ENCODE data around the gene GABRG3. TPM values are rescaled to one million over a fixed set of nuclear protein-coding genes. Genes with fewer than 3 reads are reported as not detected.
"Not testable (repeated sequence)": the region's sequence is repeated elsewhere in the genome, so short reads cannot be mapped to it uniquely, and the experiment has no call there.

The GABRG3 gene
- total and polyA plus RNA-seq, 2 donors (not counting 3 experiments of a cell fraction or from before 2014, with no cell fraction given): not detected

DNA sequence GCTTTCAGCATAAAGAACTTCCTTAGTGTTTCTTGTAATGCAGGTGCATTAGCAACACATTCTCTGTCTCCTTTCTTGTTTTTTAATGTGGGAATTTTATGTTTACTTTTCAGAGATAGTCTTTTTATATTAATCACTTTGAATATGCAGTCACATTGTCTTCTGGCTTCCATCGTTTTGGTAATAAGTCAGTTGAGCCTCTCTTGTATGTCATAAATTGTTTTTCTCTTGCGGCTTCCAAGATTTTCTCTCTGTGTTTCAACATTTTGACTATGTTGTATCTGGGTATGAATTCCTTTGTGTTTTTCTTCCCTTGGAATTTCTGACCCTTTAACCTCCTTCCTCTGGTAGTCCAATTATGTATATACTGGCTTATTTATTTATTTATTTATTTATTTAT is 25.3 kb downstream of the GABRG3 start:
- DNase-seq (ENCODE audit: low read depth, low spot score): no peak
- Histone ChIP-seq H3K9ac (replicated peaks; ENCODE audit: extremely low read depth, insufficient read depth, low read length) (no peak overlapping the region), H3K36me3 (ENCODE audit: control insufficient read depth in 2 of 2, extremely low read depth in 1 of 2, insufficient read depth in 2 of 2, low read length in 2 of 2) (no peaks in the 10 kb centered on the region), H4K20me1 (replicated peaks; ENCODE audit: control insufficient read depth, extremely low read depth, insufficient read depth, low read length) (no peaks in the 10 kb centered on the region), H3K27ac (ENCODE audit: insufficient read depth, low read depth, low read length) (no peak overlapping the region), H3K27me3 (ENCODE audit: control insufficient read depth in 2 of 2, insufficient read depth in 2 of 2, low read length in 2 of 2) (no peaks in the 10 kb centered on the region), H3K9me1 (replicated peaks; ENCODE audit: control insufficient read depth, extremely low read depth, insufficient read depth, low read length) (no peaks in the 10 kb centered on the region), H3K4me1 (ENCODE audit: control insufficient read depth, extremely low read depth, insufficient read depth, low read length) (no peaks in the 10 kb centered on the region), H3K4me3 (replicated peaks in 1 of 3; ENCODE audit: insufficient read depth in 1 of 3, low read depth in 1 of 3, low read length in 3 of 3) (no peak overlapping the region), H3K9me3 (replicated peaks; ENCODE audit: control insufficient read depth, insufficient read depth, low read length) (peaks cover 3% of the 10 kb centered on the region), H3K4me2 (ENCODE audit: insufficient read depth, low read length) (no peak overlapping the region), H2AFZ (ENCODE audit: low read depth, low read length) (no peak overlapping the region), H3K79me2 (ENCODE audit: control insufficient read depth, insufficient read depth, low read length) (no peaks in the 10 kb centered on the region)
- CTCF ChIA-PET: no interaction called here
- POLR2A ChIA-PET: no interaction called here
- no peak for TF ChIP-seq MYC (IDR thresholded peaks at IDR 0.05; ENCODE audit: low read depth, low read length)
- TF ChIP-seq, protein P1, sequence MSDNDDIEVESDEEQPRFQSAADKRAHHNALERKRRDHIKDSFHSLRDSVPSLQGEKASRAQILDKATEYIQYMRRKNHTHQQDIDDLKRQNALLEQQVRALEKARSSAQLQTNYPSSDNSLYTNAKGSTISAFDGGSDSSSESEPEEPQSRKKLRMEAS (IDR thresholded peaks at IDR 0.05; ENCODE audit: insufficient read depth, insufficient read length): no peak
- intact Hi-C loops (cut with micrococcal nuclease) (no loop called here), dilution Hi-C loops (cut with MboI; ENCODE audit: extremely low pct_ligation_motif_present, low sequenced_read_pairs) (no loop called here)
- no TSS peak for BruUV-seq (replicated peaks)
- no peak for FAIRE-seq

DNA sequence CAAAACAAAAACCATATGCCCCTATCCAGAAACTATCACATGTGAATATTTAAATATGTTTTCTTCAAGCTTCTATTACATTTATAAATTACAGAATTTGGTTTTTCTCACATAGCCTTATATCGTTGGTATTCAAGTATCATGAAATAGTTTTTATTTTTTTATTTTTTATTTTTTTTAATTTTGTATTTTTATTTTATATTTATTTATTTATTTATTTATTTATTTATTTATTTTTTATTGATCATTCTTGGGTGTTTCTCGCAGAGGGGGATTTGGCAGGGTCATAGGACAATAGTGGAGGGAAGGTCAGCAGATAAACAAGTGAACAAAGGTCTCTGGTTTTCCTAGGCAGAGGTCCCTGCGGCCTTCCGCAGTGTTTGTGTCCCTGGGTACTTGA is 32.0 kb downstream of the GABRG3 start:
- H3K9me3 ChIP-seq (replicated peaks; ENCODE audit: control insufficient read depth, insufficient read depth, low read length); H3K27me3 ChIP-seq (ENCODE audit: control insufficient read depth in 2 of 2, insufficient read depth in 2 of 2, low read length in 2 of 2); H3K36me3 ChIP-seq (ENCODE audit: control insufficient read depth in 2 of 2, extremely low read depth in 1 of 2, insufficient read depth in 2 of 2, low read length in 2 of 2); H3K4me2 ChIP-seq (ENCODE audit: insufficient read depth, low read length); H3K9me1 ChIP-seq (replicated peaks; ENCODE audit: control insufficient read depth, extremely low read depth, insufficient read depth, low read length); intact Hi-C loops (cut with micrococcal nuclease); CTCF ChIA-PET; H3K79me2 ChIP-seq (ENCODE audit: control insufficient read depth, insufficient read depth, low read length); DNase-seq (ENCODE audit: low read depth, low spot score); H3K27ac ChIP-seq (ENCODE audit: insufficient read depth, low read depth, low read length); POLR2A ChIA-PET; H2AFZ ChIP-seq (ENCODE audit: low read depth, low read length); H3K4me3 ChIP-seq (replicated peaks in 1 of 3; ENCODE audit: insufficient read depth in 1 of 3, low read depth in 1 of 3, low read length in 3 of 3); FAIRE-seq; BruUV-seq (replicated peaks); dilution Hi-C loops (cut with MboI; ENCODE audit: extremely low pct_ligation_motif_present, low sequenced_read_pairs); H3K4me1 ChIP-seq (ENCODE audit: control insufficient read depth, extremely low read depth, insufficient read depth, low read length); H4K20me1 ChIP-seq (replicated peaks; ENCODE audit: control insufficient read depth, extremely low read depth, insufficient read depth, low read length); H3K9ac ChIP-seq (replicated peaks; ENCODE audit: extremely low read depth, insufficient read depth, low read length): not testable (repeated sequence)

DNA sequence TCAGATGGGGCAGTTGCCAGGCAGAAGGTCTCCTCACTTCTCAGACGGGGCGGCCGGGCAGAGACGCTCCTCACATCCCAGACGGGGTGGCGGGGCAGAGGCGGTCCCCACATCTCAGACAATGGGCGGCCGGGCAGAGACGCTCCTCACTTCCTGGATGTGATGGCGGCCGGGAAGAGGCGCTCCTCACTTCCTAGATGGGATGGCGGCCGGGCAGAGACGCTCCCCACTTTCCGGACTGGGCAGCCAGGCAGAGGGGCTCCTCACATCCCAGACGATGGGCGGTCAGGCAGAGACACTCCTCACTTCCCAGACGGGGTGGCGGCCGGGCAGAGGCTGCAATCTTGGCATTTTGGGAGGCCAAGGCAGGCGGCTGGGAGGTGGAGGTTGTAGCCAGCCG is 33.2 kb downstream of the GABRG3 start:
- dilution Hi-C loops (cut with MboI; ENCODE audit: extremely low pct_ligation_motif_present, low sequenced_read_pairs); H3K4me3 ChIP-seq (replicated peaks in 1 of 3; ENCODE audit: insufficient read depth in 1 of 3, low read depth in 1 of 3, low read length in 3 of 3); FAIRE-seq; CTCF ChIA-PET; H3K4me2 ChIP-seq (ENCODE audit: insufficient read depth, low read length); H3K9me3 ChIP-seq (replicated peaks; ENCODE audit: control insufficient read depth, insufficient read depth, low read length); H3K36me3 ChIP-seq (ENCODE audit: control insufficient read depth in 2 of 2, extremely low read depth in 1 of 2, insufficient read depth in 2 of 2, low read length in 2 of 2); H3K4me1 ChIP-seq (ENCODE audit: control insufficient read depth, extremely low read depth, insufficient read depth, low read length); H3K27ac ChIP-seq (ENCODE audit: insufficient read depth, low read depth, low read length); H3K9ac ChIP-seq (replicated peaks; ENCODE audit: extremely low read depth, insufficient read depth, low read length); H3K79me2 ChIP-seq (ENCODE audit: control insufficient read depth, insufficient read depth, low read length); intact Hi-C loops (cut with micrococcal nuclease); H3K9me1 ChIP-seq (replicated peaks; ENCODE audit: control insufficient read depth, extremely low read depth, insufficient read depth, low read length); H2AFZ ChIP-seq (ENCODE audit: low read depth, low read length); H4K20me1 ChIP-seq (replicated peaks; ENCODE audit: control insufficient read depth, extremely low read depth, insufficient read depth, low read length); DNase-seq (ENCODE audit: low read depth, low spot score); H3K27me3 ChIP-seq (ENCODE audit: control insufficient read depth in 2 of 2, insufficient read depth in 2 of 2, low read length in 2 of 2); BruUV-seq (replicated peaks); POLR2A ChIA-PET: not testable (repeated sequence)

Measured in endothelial cell of umbilical vein (primary cell).